Tibial nerve (tissue), 4 donors: Measurements from ENCODE around the gene MRGPRD. TPM values are rescaled to one million over a fixed set of nuclear protein-coding genes. Genes with fewer than 3 reads are reported as not detected.

Experiments
- DNase-seq, 2 donors: peaks; one replicate each; pipeline ENCODE4 v3.0.0-alpha.2; 2019; ENCODE audit warnings: low spot score in 2 of 2
- H3K27ac ChIP-seq, 4 donors: fragments of 200-600 bp; sonication (generic) in 3 of 4; one replicate each; pipeline ENCODE4 v1.5.1; 2017 to 2019; ENCODE audit warnings: mild to moderate bottlenecking in 1 of 4
- H3K27me3 ChIP-seq, 2 donors: fragments of 200-600 bp; sonication (generic) in 1 of 2; one replicate each; pipeline versions ENCODE4 v1.5.1 to v1.6.0; 2017 to 2019
- H3K36me3 ChIP-seq, 3 donors: fragments of 200-600 bp; sonication (generic); one replicate each; pipeline ENCODE4 v1.5.1; 2018 to 2019
- H3K4me1 ChIP-seq, 4 donors: fragments of 200-600 bp; sonication (generic) in 3 of 4; one replicate each; pipeline ENCODE4 v1.5.1; 2017 to 2019
- H3K4me3 ChIP-seq, 4 donors: fragments of 200-600 bp; sonication (generic) in 3 of 4; one replicate each; pipeline ENCODE4 v1.5.1; 2017 to 2019; ENCODE audit warnings: mild to moderate bottlenecking in 1 of 4, moderate library complexity in 1 of 4
- H3K9me3 ChIP-seq, 4 donors: fragments of 200-600 bp; sonication (generic) in 3 of 4; one replicate each; pipeline ENCODE4 v1.5.1; 2017 to 2019
- CTCF ChIP-seq, 5 experiments: fragments of 200-600 bp in 3 of 5; fragments of 450-650 bp in 2 of 5; sonication (generic) in 3 of 5; IDR thresholded peaks; one replicate each; pipeline ENCODE4 v1.5.1; 2016 to 2019; ENCODE audit warnings: antibody characterized with exemption in 5 of 5, mild to moderate bottlenecking in 3 of 5, moderate library complexity in 2 of 5
- EP300 ChIP-seq, 2 donors: sonication (generic); formaldehyde crosslinking; IDR thresholded peaks; one replicate each; pipeline ENCODE4 v1.6.1; 2017; ENCODE audit warnings: antibody characterized with exemption in 2 of 2, mild to moderate bottlenecking in 1 of 2
- POLR2A ChIP-seq, 2 donors: fragments of 450-650 bp; IDR thresholded peaks; one replicate each; pipeline ENCODE4 v1.6.1; 2017; ENCODE audit warnings: antibody characterized with exemption in 2 of 2, mild to moderate bottlenecking in 2 of 2, moderate library complexity in 2 of 2
- WGBS, 2 donors: methylation state at CpG; one replicate each; pipeline ENCODE4 v1.1.5; 2018; 5-methylcytosine and 5-hydroxymethylcytosine counted together
- total RNA-seq, 4 donors: library from RNA; depleted of rRNA; stranded (reverse); fragments of >200 nt; gene quantifications; one replicate each; pipeline ENCODE4 v1.1.0, GENCODE V29; 2016

Gene MRGPRD
- total RNA-seq, 4 donors from 2014 or later, result not detected

DNA sequence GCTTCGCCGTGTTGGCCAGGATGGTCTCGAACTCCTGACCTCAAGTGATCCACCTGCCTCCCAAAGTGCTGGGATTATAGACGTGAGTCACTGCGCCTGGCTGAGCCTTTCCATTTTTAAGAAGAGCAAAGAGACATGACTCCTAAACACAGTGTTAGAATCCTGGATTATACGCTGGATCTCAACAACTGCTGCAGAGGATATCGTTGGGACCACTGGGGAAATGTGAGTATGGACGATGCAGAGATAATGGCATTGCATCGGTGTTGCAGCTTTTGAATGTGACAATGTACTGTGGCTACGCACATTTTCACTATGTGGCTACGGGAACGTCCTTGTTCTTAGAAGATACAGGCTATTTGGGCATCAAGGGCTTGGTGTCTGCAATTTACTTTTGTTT is 26.0 kb upstream of the MRGPRD start:
- Histone ChIP-seq H3K27me3 (no peaks in the 10 kb centered on the region), H3K27ac (peak overlapping the region in 2 of 4 donors; percentile 86 to 95), H3K4me1 (peaks cover 0 to 77% (median 54%) of the 10 kb centered on the region in 4 donors), H3K9me3 (no peaks in the 10 kb centered on the region), H3K4me3 (no peak overlapping the region), H3K36me3 (peaks cover 0 to 26% (median 0%) of the 10 kb centered on the region in 3 donors)
- DNase-seq, result no peak
- no peak for TF ChIP-seq CTCF (IDR thresholded peaks at IDR 0.05)
- TF ChIP-seq POLR2A (IDR thresholded peaks at IDR 0.05), result no peak
- no peak for TF ChIP-seq EP300 (IDR thresholded peaks at IDR 0.05)
- 82 to 89% methylated on average over 12 of the region's 12 CpGs for WGBS, 2 donors

- peaks cover 0 to 77% (median 56%) of the 10 kb centered on the region in 4 donors for H3K4me1 ChIP-seq
- H3K36me3 ChIP-seq, result peaks cover 0 to 26% (median 0%) of the 10 kb centered on the region in 3 donors
- peak overlapping the region in 2 of 4 donors; percentile 8 for H3K27ac ChIP-seq
These were observed 25.0 kb upstream of the MRGPRD start for GRCh38 chr11:69005631-69006368.

DNA sequence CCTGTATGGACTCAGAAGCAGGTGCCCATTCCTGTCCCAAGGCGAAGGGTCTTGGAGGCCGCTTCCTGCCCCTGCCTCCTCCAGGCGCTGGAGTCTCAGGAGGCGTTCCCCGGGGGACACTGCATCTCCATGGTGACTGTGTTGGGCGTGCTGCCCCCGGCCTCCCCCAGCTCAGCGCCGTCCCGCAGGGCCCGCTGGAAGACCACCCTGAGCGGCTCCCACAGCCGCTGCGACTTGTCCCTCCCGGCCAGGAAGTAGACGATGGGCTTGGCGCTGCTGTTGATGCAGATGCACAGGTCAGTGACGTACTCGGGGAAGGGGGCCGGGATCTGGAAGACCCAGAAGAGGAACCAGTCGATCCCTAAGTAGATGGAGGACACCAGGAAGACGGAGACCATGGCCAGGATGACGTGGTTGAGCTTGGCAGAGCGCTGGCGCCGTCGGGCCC is 24.4 kb upstream of the MRGPRD start:
- Histone ChIP-seq H3K36me3 (peaks cover 0 to 26% (median 0%) of the 10 kb centered on the region in 3 donors), H3K4me3 (no peak overlapping the region), H3K9me3 (no peaks in the 10 kb centered on the region), H3K27ac (peak overlapping the region in 2 of 4 donors; percentile 91 to 95), H3K27me3 (no peaks in the 10 kb centered on the region), H3K4me1 (peaks cover 0 to 77% (median 57%) of the 10 kb centered on the region in 4 donors)
- TF ChIP-seq CTCF (IDR thresholded peaks at IDR 0.05) (no peak), EP300 (IDR thresholded peaks at IDR 0.05) (no peak)
- DNase-seq, result peak in 1 of 2 donors; percentile 12
- 80 to 91% methylated on average over 26 to 27 of the region's 27 CpGs for WGBS, 2 donors

More at GRCh38 chr11:69005631-69006368, 25.0 kb upstream of the MRGPRD start:
- Histone ChIP-seq H3K27me3 (no peaks in the 10 kb centered on the region), H3K4me3 (no peak overlapping the region), H3K9me3 (no peaks in the 10 kb centered on the region)
- WGBS, 2 donors, result 93% methylated on average over 43 to 47 of the region's 48 CpGs
- peak in 1 of 2 donors; percentile 12 for DNase-seq
- TF ChIP-seq POLR2A (IDR thresholded peaks at IDR 0.05) (no peak), CTCF (IDR thresholded peaks at IDR 0.05) (no peak), EP300 (IDR thresholded peaks at IDR 0.05) (no peak)

DNA sequence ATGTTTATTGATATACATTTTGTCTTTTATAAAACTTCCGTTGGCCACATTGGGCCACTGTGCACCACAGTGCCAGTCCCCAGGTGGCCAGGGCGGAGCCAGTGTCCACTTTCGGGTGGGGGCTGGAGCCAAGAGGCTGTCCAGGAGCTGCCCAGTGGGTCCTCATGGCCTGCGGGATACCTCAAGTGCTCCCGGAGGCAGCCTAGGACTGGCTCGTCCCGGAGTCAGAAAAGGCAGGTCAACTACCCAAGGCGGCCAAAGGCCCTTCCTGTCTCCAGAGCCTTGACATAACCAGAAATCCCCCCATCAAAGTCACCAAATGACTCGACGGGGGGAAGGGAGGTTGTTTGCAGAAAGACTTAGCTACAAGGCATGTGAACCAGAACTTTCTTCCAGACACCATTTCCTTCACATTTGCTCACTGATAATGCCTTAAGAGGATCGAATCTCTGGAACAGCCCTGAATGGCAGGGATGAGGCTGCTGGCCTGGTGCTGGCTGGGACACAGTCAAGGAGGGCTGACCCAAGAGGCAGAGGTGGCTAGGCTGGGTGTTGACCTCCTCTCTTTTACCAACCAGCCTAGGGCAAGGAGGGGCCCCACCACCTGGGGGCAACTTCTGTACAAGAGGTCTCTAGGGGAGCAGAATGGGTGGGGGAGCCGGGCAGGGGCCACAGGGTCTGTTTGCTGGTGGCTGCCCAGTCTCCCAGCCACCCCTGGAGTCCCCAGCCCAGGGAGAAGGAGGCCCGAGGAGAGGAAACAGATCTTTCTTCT is 23.8 kb upstream of the MRGPRD start:
- Histone ChIP-seq H3K27me3 (no peaks in the 10 kb centered on the region), H3K36me3 (peaks cover 0 to 26% (median 0%) of the 10 kb centered on the region in 3 donors), H3K4me1 (peaks cover 0 to 77% (median 58%) of the 10 kb centered on the region in 4 donors), H3K9me3 (no peaks in the 10 kb centered on the region), H3K27ac (peak overlapping the region in 2 of 4 donors; percentile 91 to 95), H3K4me3 (no peak overlapping the region)
- WGBS, 2 donors, result 82 to 89% methylated on average over 13 of the region's 13 CpGs
- TF ChIP-seq CTCF (IDR thresholded peaks at IDR 0.05), result no peak
- TF ChIP-seq POLR2A (IDR thresholded peaks at IDR 0.05), result no peak
- TF ChIP-seq EP300 (IDR thresholded peaks at IDR 0.05), result no peak
- peak in 1 of 2 donors; percentile 7 for DNase-seq
